CD4-positive, CD25-positive, alpha-beta regulatory T cell (primary cell): ENCODE data around the gene NAV2. TPM values are rescaled to one million over a fixed set of nuclear protein-coding genes. Genes with fewer than 3 reads are reported as not detected.

Experiments
- ATAC-seq, 2 donors: fragments of 150-1000 bp; cut with Tn5 transposase; one replicate each; pipeline ENCODE4 v1.10.0; 2021; ENCODE audit warnings: low read depth in 2 of 2, moderate number of reproducible peaks in 2 of 2, moderate library complexity in 1 of 2
- DNase-seq, 3 donors: peaks; one replicate each; pipeline versions ENCODE4 v3.0.0 to v3.0.0-alpha.2; 2012 to 2022; ENCODE audit warnings: mixed read lengths in 1 of 3
- H3K27ac ChIP-seq: one replicate; pipeline ENCODE4 v1.7.0; 2013; ENCODE audit warnings: mild to moderate bottlenecking, low read length; ENCODE audit not compliant: insufficient read depth, poor library complexity, severe bottlenecking
- H3K27me3 ChIP-seq: one replicate; pipeline ENCODE4 v1.7.0; 2013; ENCODE audit warnings: low read length; ENCODE audit not compliant: control insufficient read depth, insufficient read depth
- H3K36me3 ChIP-seq: one replicate; pipeline ENCODE4 v1.7.0; 2013; ENCODE audit warnings: mild to moderate bottlenecking, low read length, moderate library complexity; ENCODE audit not compliant: control insufficient read depth, insufficient read depth
- H3K4me1 ChIP-seq: 2 replicates; pipeline ENCODE4 v1.7.0; 2013; ENCODE audit warnings: mild to moderate bottlenecking, low read length; ENCODE audit not compliant: insufficient read depth, control insufficient read depth, poor library complexity, severe bottlenecking
- H3K4me3 ChIP-seq: one replicate; pipeline ENCODE4 v1.7.0; 2013; ENCODE audit warnings: low read depth, mild to moderate bottlenecking, low read length, moderate library complexity
- H3K9me3 ChIP-seq, 2 experiments: 1 replicate in 1 of 2; 2 replicates in 1 of 2; pipeline ENCODE4 v1.7.0; 2013; ENCODE audit warnings: low read length in 2 of 2, mild to moderate bottlenecking in 1 of 2, moderate library complexity in 1 of 2; ENCODE audit not compliant: control insufficient read depth in 2 of 2
- H3K27ac Mint-ChIP-seq, 3 donors: one replicate each; pipeline ENCODE4 v1.8.0; 2020 to 2022; ENCODE audit warnings: mild to moderate bottlenecking in 3 of 3, mixed read lengths in 3 of 3, moderate library complexity in 2 of 3
- H3K27me3 Mint-ChIP-seq: one replicate; pipeline ENCODE4 v1.8.0; 2022; ENCODE audit warnings: mild to moderate bottlenecking, mixed read lengths
- H3K36me3 Mint-ChIP-seq: one replicate; pipeline ENCODE4 v1.8.0; 2020; ENCODE audit warnings: mixed read lengths
- H3K4me1 Mint-ChIP-seq, 4 donors: one replicate each; pipeline ENCODE4 v1.8.0; 2020 to 2022; ENCODE audit warnings: mixed read lengths in 4 of 4, mild to moderate bottlenecking in 1 of 4
- H3K4me3 Mint-ChIP-seq, 4 donors: one replicate each; pipeline ENCODE4 v1.8.0; 2020 to 2022; ENCODE audit warnings: mild to moderate bottlenecking in 4 of 4, mixed read lengths in 4 of 4, moderate library complexity in 3 of 4
- H3K9me3 Mint-ChIP-seq, 7 donors: one replicate each; pipeline ENCODE4 v1.8.0; 2020 to 2022; ENCODE audit warnings: mixed read lengths in 7 of 7, mild to moderate bottlenecking in 3 of 7, moderate library complexity in 2 of 7
- polyA plus RNA-seq, 4 donors: library from polyadenylated mRNA; unstranded; fragments of 300-500 nt; fragmentation: Illumina TruSeq; gene quantifications; one replicate each; pipeline ENCODE4 v1.2.3, GENCODE V29; 2021
- total RNA-seq: library from RNA; stranded (reverse); gene quantifications from one replicate; pipeline ENCODE4 v1.2.3, GENCODE V29; 2022

NAV2 gene
- total and polyA plus RNA-seq, 5 donors from 2014 or later = 0.14 to 0.59 (median 0.36) TPM; not detected in 2

DNA sequence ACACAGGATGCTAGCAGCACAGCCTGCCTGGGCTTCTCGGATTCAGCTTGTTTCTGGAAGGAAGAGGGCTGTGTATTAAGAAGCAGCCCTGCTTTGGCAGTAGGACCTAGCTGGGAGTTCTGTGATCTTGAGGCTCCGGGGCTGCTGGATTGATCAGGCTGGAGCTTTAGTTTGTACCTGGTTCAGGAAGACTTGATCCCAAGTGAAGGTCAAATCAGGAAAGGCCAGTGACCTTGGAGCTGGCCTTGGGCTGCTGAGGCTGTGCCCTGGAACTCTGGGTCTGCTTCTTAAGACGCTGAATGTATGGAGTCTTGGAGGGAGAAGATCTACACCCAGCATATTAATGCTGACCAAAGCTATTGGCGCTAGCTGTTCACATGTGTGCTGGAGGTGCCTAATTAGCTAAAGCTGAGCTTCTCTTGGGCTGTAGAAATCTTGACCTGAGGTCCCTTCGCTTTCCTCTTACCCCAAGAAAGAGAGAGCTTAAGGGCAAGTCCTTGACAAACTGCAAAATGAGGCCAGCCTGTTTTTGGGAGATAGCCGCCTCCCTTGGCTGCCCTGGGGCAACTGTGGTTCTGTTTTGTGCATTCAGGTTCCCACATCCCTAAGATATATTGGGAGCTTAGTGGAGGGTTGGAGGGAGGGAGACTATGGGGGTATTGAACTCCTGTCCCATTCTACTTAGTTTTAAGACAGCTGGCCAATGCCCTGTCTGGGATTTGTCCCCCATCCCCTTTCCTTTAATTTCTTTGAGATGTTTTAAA is 311.7 kb downstream of the NAV2 start:
- Mint-ChIP-seq H3K4me1 (no peaks in the 10 kb centered on the region), H3K27ac (no peak overlapping the region), H3K27me3 (no peaks in the 10 kb centered on the region), H3K4me3 (no peak overlapping the region), H3K9me3 (peaks cover 0 to 1% (median 0%) of the 10 kb centered on the region in 7 donors), H3K36me3 (no peaks in the 10 kb centered on the region)
- Histone ChIP-seq H3K27ac (no peak overlapping the region), H3K4me3 (no peak overlapping the region), H3K4me1 (no peaks in the 10 kb centered on the region), H3K27me3 (no peaks in the 10 kb centered on the region), H3K36me3 (no peaks in the 10 kb centered on the region), H3K9me3 (no peaks in the 10 kb centered on the region)
- no peak for ATAC-seq
- DNase-seq = no peak

DNA sequence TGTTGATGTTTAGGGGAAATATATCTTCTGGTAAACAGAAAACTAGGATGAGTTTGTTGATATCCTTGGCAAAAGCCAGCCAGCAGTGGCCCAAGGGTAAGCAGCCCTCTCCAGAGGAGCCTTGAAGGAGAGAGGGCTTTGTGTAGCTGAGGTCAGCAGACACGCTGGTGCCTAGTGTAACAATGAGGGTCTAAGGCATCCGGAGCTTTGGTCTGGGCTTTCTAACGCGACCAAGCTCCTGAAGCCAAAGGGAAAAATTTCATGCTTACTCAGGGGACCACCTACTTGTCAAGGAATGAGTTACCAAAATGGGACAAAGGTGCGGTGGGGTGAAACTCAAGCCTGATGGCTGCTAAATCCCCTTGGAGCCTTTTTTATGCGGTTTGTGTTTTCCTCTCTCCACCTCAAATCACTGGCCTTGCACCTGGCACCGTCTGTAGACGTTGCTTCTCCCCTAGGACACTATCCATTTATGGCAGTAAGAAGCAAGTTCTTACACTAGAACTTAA is 312.7 kb downstream of the NAV2 start:
- Histone ChIP-seq H3K36me3 (no peaks in the 10 kb centered on the region), H3K4me1 (no peaks in the 10 kb centered on the region), H3K27me3 (no peaks in the 10 kb centered on the region), H3K9me3 (no peaks in the 10 kb centered on the region), H3K4me3 (no peak overlapping the region), H3K27ac (no peak overlapping the region)
- Mint-ChIP-seq H3K27me3 (no peaks in the 10 kb centered on the region), H3K9me3 (peaks cover 0 to 1% (median 0%) of the 10 kb centered on the region in 7 donors), H3K36me3 (no peaks in the 10 kb centered on the region), H3K4me3 (no peak overlapping the region), H3K4me1 (no peaks in the 10 kb centered on the region), H3K27ac (no peak overlapping the region)
- DNase-seq (no peak), ATAC-seq (no peak)

DNA sequence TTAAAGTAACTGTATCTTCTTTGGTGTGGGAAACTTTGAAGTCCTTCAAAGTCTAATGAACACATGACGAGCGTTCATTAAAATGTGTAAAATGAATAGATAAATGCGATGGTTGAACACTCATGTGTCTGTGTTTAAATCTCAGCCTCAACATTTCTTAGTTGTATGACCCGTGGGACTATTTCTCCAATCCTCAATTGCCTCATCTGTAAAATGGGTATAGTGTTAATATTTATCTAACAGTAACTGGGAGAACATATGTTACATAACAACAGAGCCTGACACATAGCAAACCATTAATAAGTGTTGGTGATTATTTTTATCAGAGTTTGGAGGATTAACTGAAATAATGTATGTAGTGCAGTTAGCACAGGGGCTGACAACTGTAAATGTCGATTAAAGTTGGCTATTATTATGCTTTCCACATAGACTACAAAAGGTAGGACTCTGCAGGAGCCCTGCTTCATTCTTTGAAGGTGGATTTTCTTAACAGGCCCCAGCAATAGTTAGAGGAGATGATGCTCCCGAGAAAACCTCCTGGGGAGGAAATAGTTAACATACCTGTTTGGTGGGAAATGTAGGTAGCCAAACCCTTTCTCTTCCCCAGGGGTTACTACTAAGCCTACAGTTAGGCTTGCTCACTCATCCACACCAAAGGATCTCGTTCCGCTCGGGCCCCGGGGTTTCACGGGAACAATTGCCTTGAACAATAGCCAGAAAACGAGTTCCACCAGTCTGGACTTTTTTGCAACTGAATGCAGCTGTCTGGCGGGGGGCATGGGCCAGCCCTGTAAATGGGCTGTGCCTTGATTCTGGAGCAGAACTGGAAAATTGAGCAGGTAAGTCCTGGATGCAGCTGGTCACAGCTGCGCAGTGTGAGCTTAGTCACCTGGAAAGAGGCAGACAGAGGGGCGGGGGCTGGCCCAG is 314.3 kb downstream of the NAV2 start:
- Mint-ChIP-seq H3K4me3 (no peak overlapping the region), H3K4me1 (no peaks in the 10 kb centered on the region), H3K27ac (no peak overlapping the region), H3K9me3 (peaks cover 0 to 1% (median 0%) of the 10 kb centered on the region in 7 donors), H3K36me3 (no peaks in the 10 kb centered on the region), H3K27me3 (no peaks in the 10 kb centered on the region)
- H3K4me3 ChIP-seq = no peak overlapping the region
- no peaks in the 10 kb centered on the region for H3K36me3 ChIP-seq
- H3K4me1 ChIP-seq = no peaks in the 10 kb centered on the region
- no peaks in the 10 kb centered on the region for H3K9me3 ChIP-seq
- ATAC-seq (no peak), DNase-seq (no peak)
- no peaks in the 10 kb centered on the region for H3K27me3 ChIP-seq
- no peak overlapping the region for H3K27ac ChIP-seq

DNA sequence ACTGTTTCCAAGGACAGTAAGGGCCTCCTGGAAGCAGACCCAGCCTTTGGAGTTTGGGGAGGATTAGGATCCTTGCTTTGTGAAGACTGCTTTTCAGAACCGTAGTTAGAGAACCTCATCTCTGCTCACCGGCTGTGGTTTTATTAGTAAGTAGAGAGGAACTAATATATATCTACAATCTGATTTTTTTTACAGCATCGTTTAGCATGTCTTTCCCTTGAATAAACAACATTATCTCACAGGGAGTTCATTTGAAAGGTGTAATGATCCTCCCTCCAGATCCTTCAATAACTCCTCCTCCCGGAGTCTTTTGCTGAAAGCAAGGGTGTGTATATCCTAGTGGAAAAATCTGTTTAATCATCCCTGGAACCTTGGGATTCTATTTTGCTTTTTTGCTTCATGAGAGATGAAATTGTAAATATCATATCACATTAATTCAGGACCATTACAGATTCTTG is 314.9 kb downstream of the NAV2 start:
- no peak for ATAC-seq
- H3K36me3 Mint-ChIP-seq = no peaks in the 10 kb centered on the region
- no peak overlapping the region for H3K4me3 Mint-ChIP-seq
- Histone ChIP-seq H3K36me3 (no peaks in the 10 kb centered on the region), H3K4me1 (no peaks in the 10 kb centered on the region), H3K27ac (no peak overlapping the region), H3K4me3 (no peak overlapping the region), H3K9me3 (no peaks in the 10 kb centered on the region), H3K27me3 (no peaks in the 10 kb centered on the region)
- no peak overlapping the region for H3K27ac Mint-ChIP-seq
- DNase-seq = no peak
- H3K9me3 Mint-ChIP-seq = peaks cover 0 to 1% (median 0%) of the 10 kb centered on the region in 7 donors
- H3K4me1 Mint-ChIP-seq = no peaks in the 10 kb centered on the region
- no peaks in the 10 kb centered on the region for H3K27me3 Mint-ChIP-seq

DNA sequence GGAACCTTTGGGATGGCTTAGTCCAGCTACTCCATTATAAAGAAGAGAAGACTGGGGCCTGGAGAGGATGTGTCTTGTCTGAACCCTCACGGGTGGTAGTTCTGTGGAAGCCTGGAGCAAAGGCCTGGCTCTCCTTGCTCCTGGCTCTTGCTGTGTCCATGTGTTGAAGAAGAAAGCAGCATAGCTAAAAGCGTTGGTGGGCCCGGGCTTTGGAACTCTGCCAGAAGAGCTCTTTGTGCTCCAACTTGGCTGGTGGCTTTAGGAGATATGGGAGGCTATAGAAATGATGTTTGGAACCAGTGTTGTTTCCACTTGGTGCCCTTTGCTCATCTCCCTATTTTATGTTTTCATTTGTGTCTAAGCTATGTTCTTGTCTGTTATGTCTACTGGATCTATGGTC is 316.6 kb downstream of the NAV2 start:
- no peaks in the 10 kb centered on the region for H3K4me1 ChIP-seq
- no peaks in the 10 kb centered on the region for H3K9me3 Mint-ChIP-seq
- H3K27ac Mint-ChIP-seq = no peak overlapping the region
- no peaks in the 10 kb centered on the region for H3K4me1 Mint-ChIP-seq
- DNase-seq (no peak), ATAC-seq (no peak)
- H3K36me3 ChIP-seq = no peaks in the 10 kb centered on the region
- no peaks in the 10 kb centered on the region for H3K27me3 Mint-ChIP-seq
- no peaks in the 10 kb centered on the region for H3K9me3 ChIP-seq
- no peak overlapping the region for H3K4me3 ChIP-seq
- H3K27me3 ChIP-seq = no peaks in the 10 kb centered on the region
- H3K4me3 Mint-ChIP-seq = no peak overlapping the region
- no peak overlapping the region for H3K27ac ChIP-seq
- H3K36me3 Mint-ChIP-seq = no peaks in the 10 kb centered on the region

DNA sequence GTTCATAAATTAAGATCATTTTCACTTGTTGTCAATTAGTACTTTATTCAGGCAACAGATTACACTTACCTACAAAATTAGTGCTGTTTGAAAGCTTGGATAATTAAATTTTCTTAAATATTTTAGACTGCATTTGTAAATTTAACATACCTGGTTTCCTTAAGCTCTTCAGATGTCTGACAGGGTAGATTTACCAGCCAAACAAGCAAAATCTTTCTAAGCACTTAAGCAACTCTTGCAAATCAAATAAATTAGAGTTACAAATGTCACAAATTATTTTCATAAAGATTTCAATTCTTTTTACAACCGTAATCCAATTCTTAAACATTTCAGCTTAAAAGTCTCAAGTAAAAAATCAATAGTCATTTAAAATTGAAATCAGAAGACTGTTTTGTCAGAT is 317.8 kb downstream of the NAV2 start:
- no peaks in the 10 kb centered on the region for H3K36me3 ChIP-seq
- H3K9me3 ChIP-seq = no peaks in the 10 kb centered on the region
- no peak for ATAC-seq
- no peaks in the 10 kb centered on the region for H3K4me1 ChIP-seq
- H3K27ac Mint-ChIP-seq = no peak overlapping the region
- no peak overlapping the region for H3K4me3 ChIP-seq
- no peaks in the 10 kb centered on the region for H3K9me3 Mint-ChIP-seq
- no peaks in the 10 kb centered on the region for H3K27me3 Mint-ChIP-seq
- DNase-seq = no peak
- H3K4me3 Mint-ChIP-seq = no peak overlapping the region
- no peaks in the 10 kb centered on the region for H3K27me3 ChIP-seq
- no peaks in the 10 kb centered on the region for H3K36me3 Mint-ChIP-seq
- H3K4me1 Mint-ChIP-seq = no peaks in the 10 kb centered on the region
- no peak overlapping the region for H3K27ac ChIP-seq

DNA sequence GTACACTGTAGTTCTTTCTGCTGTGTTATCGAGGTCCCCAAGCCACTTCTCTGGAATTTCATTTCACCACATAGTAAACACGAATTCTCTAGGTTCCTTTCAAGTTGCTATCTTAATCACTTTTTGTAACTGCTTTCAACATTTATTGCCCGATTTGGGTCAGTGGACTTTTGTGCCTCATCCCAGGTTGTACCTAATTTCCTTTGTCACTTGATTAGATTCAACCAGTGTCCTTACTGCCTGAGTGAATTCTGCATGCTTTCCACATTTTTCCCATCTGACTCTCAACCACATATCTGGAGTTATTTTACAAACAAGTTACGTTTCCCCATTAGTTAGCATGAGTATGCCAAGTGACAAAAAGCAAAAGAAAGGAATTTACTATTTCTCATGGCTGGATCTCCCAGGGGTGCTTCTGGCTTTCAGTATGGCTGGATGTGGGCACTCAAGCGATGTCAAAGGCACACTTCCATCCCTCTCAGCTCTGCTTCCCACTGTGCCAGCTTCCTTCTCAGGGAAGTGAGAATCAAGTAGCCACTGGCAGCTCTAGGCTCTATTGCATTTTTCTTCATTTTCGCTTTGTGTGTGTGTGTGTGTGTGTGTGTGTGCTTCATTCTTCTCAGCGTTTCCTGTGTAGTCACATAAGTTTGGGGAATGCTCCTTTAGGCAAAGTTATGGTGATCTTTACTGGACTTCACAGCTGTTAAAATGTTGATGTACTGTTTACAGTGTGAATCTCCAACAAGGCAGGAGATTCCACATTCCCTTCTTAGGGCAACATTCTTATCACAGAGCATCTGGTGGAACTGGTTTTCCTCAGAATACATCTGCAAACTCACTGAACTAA is 318.7 kb downstream of the NAV2 start:
- no peak overlapping the region for H3K27ac Mint-ChIP-seq
- Histone ChIP-seq H3K4me1 (no peaks in the 10 kb centered on the region), H3K27me3 (no peaks in the 10 kb centered on the region), H3K36me3 (no peaks in the 10 kb centered on the region), H3K9me3 (no peaks in the 10 kb centered on the region), H3K4me3 (no peak overlapping the region), H3K27ac (no peak overlapping the region)
- no peaks in the 10 kb centered on the region for H3K4me1 Mint-ChIP-seq
- ATAC-seq (no peak), DNase-seq (no peak)
- no peaks in the 10 kb centered on the region for H3K27me3 Mint-ChIP-seq
- H3K9me3 Mint-ChIP-seq = no peaks in the 10 kb centered on the region
- H3K4me3 Mint-ChIP-seq = no peak overlapping the region
- H3K36me3 Mint-ChIP-seq = no peaks in the 10 kb centered on the region
